Hepatocyte (in vitro differentiated cells): ENCODE results near the gene DES.

ENCODE experiments used
- EZH2 ChIP-seq: fragments of 200-600 bp; sonication (generic); IDR thresholded peaks from 2 replicates; pipeline ENCODE4 v1.6.1; 2016; ENCODE audit warnings: antibody characterized with exemption, mild to moderate bottlenecking, borderline replicate concordance
- EZH2phosphoT487 ChIP-seq: fragments of 200-600 bp; sonication (generic); IDR thresholded peaks from one replicate; pipeline ENCODE4 v1.6.1; 2018; ENCODE audit warnings: antibody characterized with exemption, mild to moderate bottlenecking, low read depth, moderate library complexity; ENCODE audit not compliant: unreplicated experiment, severe bottlenecking
- TF ChIP-seq, protein P1 (sequence below): fragments of 200-600 bp; sonication (generic); IDR thresholded peaks from 2 replicates; pipeline ENCODE4 v1.5.1; 2016; ENCODE audit warnings: antibody characterized with exemption, mild to moderate bottlenecking; ENCODE audit not compliant: poor library complexity

DNA sequence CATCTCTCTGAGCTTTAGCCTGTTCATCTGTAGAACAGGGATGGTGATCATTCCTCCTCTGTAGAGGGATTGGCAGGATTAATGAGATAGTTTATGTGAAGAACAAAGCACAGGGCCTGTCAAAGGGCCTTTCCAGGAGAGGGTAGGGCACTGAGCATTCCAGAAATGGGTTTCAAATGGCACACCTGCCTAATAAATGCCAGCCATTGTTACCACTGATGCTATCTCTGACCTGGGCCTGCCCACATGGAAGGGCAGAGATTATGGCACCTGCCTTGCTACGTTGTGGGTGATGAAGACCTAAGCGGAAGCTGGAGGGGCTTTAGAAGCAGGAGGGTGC, 49.5 kb downstream of the DES start:
- TF ChIP-seq EZH2phosphoT487 (no peak), EZH2 (no peak)
- TF ChIP-seq, protein P1, sequence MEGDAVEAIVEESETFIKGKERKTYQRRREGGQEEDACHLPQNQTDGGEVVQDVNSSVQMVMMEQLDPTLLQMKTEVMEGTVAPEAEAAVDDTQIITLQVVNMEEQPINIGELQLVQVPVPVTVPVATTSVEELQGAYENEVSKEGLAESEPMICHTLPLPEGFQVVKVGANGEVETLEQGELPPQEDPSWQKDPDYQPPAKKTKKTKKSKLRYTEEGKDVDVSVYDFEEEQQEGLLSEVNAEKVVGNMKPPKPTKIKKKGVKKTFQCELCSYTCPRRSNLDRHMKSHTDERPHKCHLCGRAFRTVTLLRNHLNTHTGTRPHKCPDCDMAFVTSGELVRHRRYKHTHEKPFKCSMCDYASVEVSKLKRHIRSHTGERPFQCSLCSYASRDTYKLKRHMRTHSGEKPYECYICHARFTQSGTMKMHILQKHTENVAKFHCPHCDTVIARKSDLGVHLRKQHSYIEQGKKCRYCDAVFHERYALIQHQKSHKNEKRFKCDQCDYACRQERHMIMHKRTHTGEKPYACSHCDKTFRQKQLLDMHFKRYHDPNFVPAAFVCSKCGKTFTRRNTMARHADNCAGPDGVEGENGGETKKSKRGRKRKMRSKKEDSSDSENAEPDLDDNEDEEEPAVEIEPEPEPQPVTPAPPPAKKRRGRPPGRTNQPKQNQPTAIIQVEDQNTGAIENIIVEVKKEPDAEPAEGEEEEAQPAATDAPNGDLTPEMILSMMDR = no peak
